Mesendoderm (in vitro differentiated cells): Measurements from ENCODE around the gene CTCFL.
"Not testable (repeated sequence)": the region's sequence is repeated elsewhere in the genome, so short reads cannot be mapped to it uniquely, and the experiment has no call there.

Source experiments
- DNase-seq: peaks from one replicate; pipeline ENCODE4 v3.0.0; 2013
- H2AK5ac ChIP-seq: 2 replicates; pipeline ENCODE4 v1.6.1; 2013; ENCODE audit warnings: low read length, inconsistent platforms
- H2BK120ac ChIP-seq: 2 replicates; pipeline ENCODE4 v1.6.1; 2013; ENCODE audit warnings: low read depth, mild to moderate bottlenecking, low read length, moderate library complexity, mixed read lengths
- H2BK15ac ChIP-seq: replicated peaks from 2 replicates; pipeline ENCODE4 v1.6.1; 2013; ENCODE audit warnings: low read depth, mild to moderate bottlenecking, moderate library complexity
- H2BK5ac ChIP-seq: 2 replicates; pipeline ENCODE4 v1.6.1; 2013; ENCODE audit warnings: low read length, inconsistent platforms
- H3K18ac ChIP-seq: 2 replicates; pipeline ENCODE4 v1.6.1; 2013; ENCODE audit warnings: mild to moderate bottlenecking, low read length, mixed read lengths
- H3K23ac ChIP-seq: one replicate; pipeline ENCODE4 v1.6.1; 2013; ENCODE audit warnings: low read length
- H3K27ac ChIP-seq: 2 replicates; pipeline ENCODE4 v1.5.1; 2013; ENCODE audit warnings: low read depth, mild to moderate bottlenecking, inconsistent platforms, low read length, moderate library complexity
- H3K27me3 ChIP-seq: 2 replicates; pipeline ENCODE4 v1.6.1; 2013; ENCODE audit warnings: low read length, control low read depth, mild to moderate bottlenecking, inconsistent platforms; ENCODE audit not compliant: insufficient read depth, poor library complexity
- H3K36me3 ChIP-seq: 2 replicates; pipeline ENCODE4 v1.6.1; 2013; ENCODE audit warnings: low read length, inconsistent platforms; ENCODE audit not compliant: control insufficient read depth, insufficient read depth
- H3K4ac ChIP-seq: one replicate; pipeline ENCODE4 v1.6.1; 2013; ENCODE audit warnings: low read depth, mild to moderate bottlenecking, low read length, moderate library complexity
- H3K4me1 ChIP-seq: 2 replicates; pipeline ENCODE4 v1.6.1; 2013; ENCODE audit warnings: low read depth, low read length, inconsistent platforms; ENCODE audit not compliant: control insufficient read depth
- H3K4me2 ChIP-seq: 2 replicates; pipeline ENCODE4 v1.6.1; 2013; ENCODE audit warnings: low read length
- H3K4me3 ChIP-seq: 2 replicates; pipeline ENCODE4 v1.5.1; 2013; ENCODE audit warnings: mild to moderate bottlenecking, low read length
- H3K56ac ChIP-seq: one replicate; pipeline ENCODE4 v1.6.1; 2013; ENCODE audit warnings: low read length
- H3K79me1 ChIP-seq: 2 replicates; pipeline ENCODE4 v1.6.1; 2013; ENCODE audit warnings: low read length, inconsistent platforms
- H3K79me2 ChIP-seq: 2 replicates; pipeline ENCODE4 v1.6.1; 2013; ENCODE audit warnings: mild to moderate bottlenecking, low read length; ENCODE audit not compliant: control insufficient read depth, insufficient read depth
- H3K9ac ChIP-seq: 2 replicates; pipeline ENCODE4 v1.6.1; 2013; ENCODE audit warnings: low read length, inconsistent platforms
- H4K5ac ChIP-seq: one replicate; pipeline ENCODE4 v1.6.1; 2013; ENCODE audit warnings: low read length
- H4K8ac ChIP-seq: one replicate; pipeline ENCODE4 v1.6.1; 2013; ENCODE audit warnings: low read depth, mild to moderate bottlenecking, control low read depth, low read length, moderate library complexity
- WGBS: extraction: QIAGEN DNeasy Blood & Tissue Kit; methylation state at CpG from one replicate; pipeline ENCODE4 v1.1.7; 2013; ENCODE audit warnings: low lambda C conversion rate, missing lambda C conversion rate; ENCODE audit not compliant: insufficient coverage; ENCODE audit errors: extremely low coverage; 5-methylcytosine and 5-hydroxymethylcytosine counted together

CTCFL gene

DNA sequence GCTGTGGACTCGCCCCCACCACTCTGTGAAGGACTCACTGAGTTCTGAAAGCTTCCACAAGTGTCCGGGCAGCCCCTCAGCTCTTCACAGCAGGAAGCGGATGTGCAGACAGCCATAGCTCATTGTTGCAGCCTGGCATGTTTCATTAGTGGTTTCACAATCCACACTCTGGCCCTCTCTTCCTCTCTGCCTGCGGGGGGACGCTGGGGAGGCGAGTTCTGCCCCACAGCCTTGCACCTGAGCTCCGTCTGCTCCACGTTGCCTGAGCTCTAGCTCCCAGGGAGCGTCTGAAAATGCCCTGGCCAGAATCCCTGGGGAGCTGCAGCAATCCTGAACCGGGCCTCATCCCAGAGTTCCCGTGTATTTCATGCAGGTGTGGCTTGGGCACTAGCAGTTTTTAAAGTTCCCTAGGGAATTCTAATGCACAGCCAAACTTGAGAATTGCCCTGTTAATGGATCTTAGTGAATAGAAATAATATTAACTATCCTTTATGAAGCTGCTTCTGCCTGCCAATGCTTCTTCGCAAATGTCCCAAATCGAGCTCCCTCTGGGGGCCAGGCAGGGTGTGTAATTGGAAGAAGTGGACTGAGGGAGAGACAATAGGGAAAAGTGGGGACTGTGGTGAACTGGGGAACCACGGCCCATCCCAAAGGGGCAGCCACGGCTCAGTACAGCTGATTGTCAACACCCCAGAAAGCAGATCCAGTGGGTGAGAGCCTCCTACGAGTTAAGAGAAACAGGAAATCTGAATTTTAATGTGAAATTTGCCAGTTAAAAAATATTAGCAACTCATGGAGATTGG, 51.5 kb downstream of the CTCFL start:
- Histone ChIP-seq H2BK120ac (no peak overlapping the region), H3K4ac (no peak overlapping the region), H4K8ac (no peak overlapping the region), H3K4me1 (peaks cover 9% of the 10 kb centered on the region), H2BK5ac (no peak overlapping the region), H4K5ac (no peak overlapping the region), H3K18ac (no peak overlapping the region), H2BK15ac (no peak overlapping the region), H3K4me3 (no peak overlapping the region), H3K9ac (no peak overlapping the region), H3K79me1 (no peaks in the 10 kb centered on the region), H3K36me3 (no peaks in the 10 kb centered on the region), H3K79me2 (no peaks in the 10 kb centered on the region), H3K27ac (no peak overlapping the region), H3K23ac (no peak overlapping the region), H3K27me3 (no peaks in the 10 kb centered on the region), H3K4me2 (no peak overlapping the region), H3K56ac (no peak overlapping the region), H2AK5ac (no peak overlapping the region)
- no CpG with 5 or more reads among the region's 16 CpGs for WGBS
- no peak for DNase-seq

DNA sequence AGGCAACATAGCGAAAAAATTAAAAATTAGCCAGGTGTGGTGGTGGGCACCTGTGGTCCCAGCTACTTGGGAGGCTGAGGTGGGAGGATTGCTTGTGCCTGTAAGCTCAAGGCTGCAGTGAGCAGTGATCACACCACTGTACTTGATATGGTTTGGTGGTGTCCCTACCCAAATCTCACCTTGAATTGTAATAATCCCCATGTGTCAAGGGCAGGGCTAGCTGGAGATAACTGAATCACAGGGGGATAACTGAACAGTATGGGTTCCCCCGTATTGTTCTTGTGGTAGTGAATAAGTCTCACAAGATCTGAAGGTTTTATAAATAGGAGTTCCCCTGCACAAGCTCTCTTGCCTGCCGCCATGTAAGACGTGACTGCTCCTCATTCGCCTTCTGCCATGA, 52.5 kb downstream of the CTCFL start:
- H3K27me3 ChIP-seq, DNase-seq, H3K27ac ChIP-seq: not testable (repeated sequence)

GRCh38 chr20:57471496-57472372, 53.2 kb downstream of the CTCFL start:
- H2BK15ac ChIP-seq: no peak overlapping the region

More for the DNA sequence above, 52.5 kb downstream of the CTCFL start:
- not testable (repeated sequence) for H2BK5ac ChIP-seq, H4K5ac ChIP-seq, H3K4me1 ChIP-seq, H2AK5ac ChIP-seq, H3K4me2 ChIP-seq, H3K4ac ChIP-seq, H3K36me3 ChIP-seq, H3K18ac ChIP-seq, H4K8ac ChIP-seq, H3K23ac ChIP-seq, H3K79me1 ChIP-seq, H2BK15ac ChIP-seq, H3K79me2 ChIP-seq, H2BK120ac ChIP-seq, H3K4me3 ChIP-seq, H3K9ac ChIP-seq, H3K56ac ChIP-seq
- no CpG with 5 or more reads among the region's 5 CpGs for WGBS

DNA sequence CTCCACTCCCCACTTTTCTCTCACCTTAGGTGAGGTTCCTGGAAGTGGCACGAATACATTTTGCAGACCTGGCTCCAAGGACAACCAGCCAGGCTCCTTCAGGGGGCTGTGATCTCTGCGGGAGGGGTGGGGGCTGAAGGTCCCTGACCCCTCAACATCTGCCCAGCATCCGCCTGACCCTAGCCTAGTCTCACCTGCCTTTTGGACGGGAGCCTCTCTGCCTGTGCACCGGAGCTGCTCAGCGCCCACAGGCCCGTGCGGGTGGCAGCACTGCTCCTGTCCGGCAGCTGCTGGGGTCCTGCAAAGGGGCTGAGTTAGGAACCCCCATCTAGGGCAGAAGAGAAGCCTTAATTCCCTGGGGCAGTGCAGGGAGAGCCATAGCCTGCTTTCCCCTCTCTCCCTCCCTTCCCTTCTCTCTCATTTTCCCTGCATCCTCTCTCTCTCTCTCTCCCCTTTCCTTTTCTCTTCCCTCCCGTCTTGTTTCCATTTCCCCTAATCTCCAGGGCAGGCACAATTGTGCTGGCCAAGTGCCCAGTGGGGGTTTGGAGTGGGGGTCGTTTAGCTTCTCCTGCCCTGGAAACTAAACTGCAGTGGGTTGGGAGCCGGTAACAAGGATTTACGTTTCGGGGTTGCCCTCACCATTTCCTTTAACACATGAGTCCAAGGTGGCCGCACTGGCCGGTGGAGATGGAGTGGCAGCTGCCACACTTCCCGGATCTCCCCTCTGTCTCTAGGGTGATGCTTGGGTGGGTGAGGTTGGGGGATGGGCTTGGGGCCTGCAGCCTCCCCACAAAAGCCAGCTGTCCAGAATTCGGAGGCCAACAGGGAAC, 54.1 kb downstream of the CTCFL start:
- Histone ChIP-seq H3K27ac (no peak overlapping the region), H3K79me1 (no peaks in the 10 kb centered on the region), H3K36me3 (no peaks in the 10 kb centered on the region), H3K4me3 (no peak overlapping the region), H4K5ac (no peak overlapping the region), H3K23ac (peak overlapping the region; percentile 24), H3K4ac (no peak overlapping the region), H3K9ac (no peak overlapping the region), H3K4me2 (no peak overlapping the region), H3K79me2 (no peaks in the 10 kb centered on the region), H2BK5ac (no peak overlapping the region), H3K27me3 (no peaks in the 10 kb centered on the region), H2BK15ac (no peak overlapping the region), H3K4me1 (peaks cover 9% of the 10 kb centered on the region), H2AK5ac (no peak overlapping the region), H4K8ac (no peak overlapping the region), H3K56ac (peak overlapping the region; percentile 70), H3K18ac (no peak overlapping the region), H2BK120ac (no peak overlapping the region)
- no CpG with 5 or more reads among the region's 18 CpGs for WGBS
- DNase-seq: no peak

More at GRCh38 chr20:57471496-57472372, 53.2 kb downstream of the CTCFL start:
- no peak overlapping the region for H3K18ac ChIP-seq
- H4K5ac ChIP-seq: no peak overlapping the region
- H3K4me3 ChIP-seq: no peak overlapping the region
- H3K27me3 ChIP-seq: no peaks in the 10 kb centered on the region
- H3K4me2 ChIP-seq: no peak overlapping the region
- no peak overlapping the region for H3K56ac ChIP-seq
- no peaks in the 10 kb centered on the region for H3K79me2 ChIP-seq
- H3K4ac ChIP-seq: no peak overlapping the region
- H3K4me1 ChIP-seq: peaks cover 9% of the 10 kb centered on the region
- WGBS: no CpG with 5 or more reads among the region's 12 CpGs
- no peak overlapping the region for H3K27ac ChIP-seq
- no peak overlapping the region for H3K23ac ChIP-seq
- H3K79me1 ChIP-seq: no peaks in the 10 kb centered on the region
- H4K8ac ChIP-seq: no peak overlapping the region
- H2BK5ac ChIP-seq: no peak overlapping the region
- H3K36me3 ChIP-seq: no peaks in the 10 kb centered on the region
- no peak overlapping the region for H2BK120ac ChIP-seq
- DNase-seq: no peak
- H3K9ac ChIP-seq: no peak overlapping the region
- H2AK5ac ChIP-seq: no peak overlapping the region

GRCh38 chr20:57470212-57470522, 54.8 kb downstream of the CTCFL start:
- H3K79me1 ChIP-seq: no peaks in the 10 kb centered on the region
- no peaks in the 10 kb centered on the region for H3K27me3 ChIP-seq
- H2BK5ac ChIP-seq: no peak overlapping the region
- H3K9ac ChIP-seq: peak overlapping the region; percentile 1
- no peak overlapping the region for H4K8ac ChIP-seq
- H3K79me2 ChIP-seq: no peaks in the 10 kb centered on the region
- H3K36me3 ChIP-seq: no peaks in the 10 kb centered on the region
- no CpG with 5 or more reads among the region's 9 CpGs for WGBS
- no peak overlapping the region for H2BK120ac ChIP-seq
- no peak overlapping the region for H3K4me3 ChIP-seq
- H3K23ac ChIP-seq: no peak overlapping the region
- no peak overlapping the region for H2AK5ac ChIP-seq
- H3K18ac ChIP-seq: no peak overlapping the region
- H3K4me1 ChIP-seq: peaks cover 9% of the 10 kb centered on the region
- no peak overlapping the region for H4K5ac ChIP-seq
- H3K27ac ChIP-seq: no peak overlapping the region
- no peak overlapping the region for H2BK15ac ChIP-seq
- H3K4me2 ChIP-seq: no peak overlapping the region
- no peak overlapping the region for H3K4ac ChIP-seq
- peak overlapping the region; percentile 65 for H3K56ac ChIP-seq
- DNase-seq: no peak
